BLaER1 treated with 17β-estradiol and CSF1 and Interleukin-3, amounts not matched to agents 10 nM and 100 nM (cell line): Measurements from ENCODE around the gene PDE4B.

ENCODE experiments used
- H3K27ac ChIP-seq, 11 experiments: shearing (Covaris generic); formaldehyde crosslinking; 2 replicates each; pipeline ENCODE4 v1.8.1; 2022
- H3K27me3 ChIP-seq, 11 experiments: shearing (Covaris generic); formaldehyde crosslinking; 2 replicates each; pipeline ENCODE4 v1.8.1; 2022
- H3K36me3 ChIP-seq, 11 experiments: shearing (Covaris generic); formaldehyde crosslinking; 2 replicates each; pipeline ENCODE4 v1.8.1; 2022
- H3K4me1 ChIP-seq, 10 experiments: shearing (Covaris generic); formaldehyde crosslinking; 2 replicates each; pipeline ENCODE4 v1.8.1; 2022
- H3K4me2 ChIP-seq, 11 experiments: shearing (Covaris generic); formaldehyde crosslinking; 2 replicates each; pipeline ENCODE4 v1.8.1; 2022
- H3K4me3 ChIP-seq, 10 experiments: shearing (Covaris generic); formaldehyde crosslinking; 2 replicates each; pipeline ENCODE4 v1.8.1; 2022
- H3K9ac ChIP-seq, 11 experiments: shearing (Covaris generic); formaldehyde crosslinking; 2 replicates each; pipeline ENCODE4 v1.8.1; 2022
- H3K9me3 ChIP-seq, 11 experiments: shearing (Covaris generic); formaldehyde crosslinking; replicated peaks in 1 of 11; 2 replicates each; pipeline ENCODE4 v1.8.1; 2022
- H4K20me1 ChIP-seq, 11 experiments: shearing (Covaris generic); formaldehyde crosslinking; 2 replicates each; pipeline ENCODE4 v1.8.1; 2022
- Cebpa-rat ChIP-seq, 11 experiments: shearing (Covaris generic); IDR thresholded peaks; 2 replicates each; pipeline ENCODE4 v1.8.1; 2022

PDE4B gene

GRCh38 chr1:66250075-66250474 is 457.4 kb downstream of the PDE4B start:
- TF ChIP-seq Cebpa-rat (IDR thresholded peaks at IDR 0.05) = no peak
- Histone ChIP-seq H3K4me2 (peak overlapping the region in 4 of 11 experiments; percentile 6 to 51 (median 34); a peak in 6 of 22 replicates), H3K27me3 (no peaks in the 10 kb centered on the region), H4K20me1 (no peaks in the 10 kb centered on the region), H3K9me3 (no peaks in the 10 kb centered on the region), H3K4me1 (peaks cover 8 to 46% (median 21%) of the 10 kb centered on the region in 10 experiments; a peak in 18 of 20 replicates), H3K4me3 (no peak overlapping the region), H3K9ac (no peak overlapping the region), H3K27ac (no peak overlapping the region), H3K36me3 (no peaks in the 10 kb centered on the region)

GRCh38 chr1:66250478-66250877 is 457.8 kb downstream of the PDE4B start:
- no peak for TF ChIP-seq Cebpa-rat (IDR thresholded peaks at IDR 0.05)
- no peak overlapping the region for H3K9ac ChIP-seq
- no peaks in the 10 kb centered on the region for H3K27me3 ChIP-seq
- no peak overlapping the region for H3K4me3 ChIP-seq
- no peaks in the 10 kb centered on the region for H4K20me1 ChIP-seq
- peaks cover 5 to 46% (median 20%) of the 10 kb centered on the region in 10 experiments; a peak in 18 of 20 replicates for H3K4me1 ChIP-seq
- H3K9me3 ChIP-seq = no peaks in the 10 kb centered on the region
- H3K4me2 ChIP-seq = peak overlapping the region in 6 of 11 experiments; percentile 6 to 51 (median 32); a peak in 9 of 22 replicates
- no peaks in the 10 kb centered on the region for H3K36me3 ChIP-seq
- peak overlapping the region in 1 of 11 experiments; percentile 25; a peak in 1 of 22 replicates for H3K27ac ChIP-seq

GRCh38 chr1:66251546-66251945 is 458.9 kb downstream of the PDE4B start:
- no peaks in the 10 kb centered on the region for H3K27me3 ChIP-seq
- no peaks in the 10 kb centered on the region for H3K36me3 ChIP-seq
- no peak for TF ChIP-seq Cebpa-rat (IDR thresholded peaks at IDR 0.05)
- H4K20me1 ChIP-seq = no peaks in the 10 kb centered on the region
- H3K27ac ChIP-seq = peak overlapping the region in 4 of 11 experiments; percentile 9 to 37 (median 24); a peak in 3 of 22 replicates
- no peaks in the 10 kb centered on the region for H3K9me3 ChIP-seq
- no peak overlapping the region for H3K9ac ChIP-seq
- H3K4me1 ChIP-seq = peaks cover 0 to 54% (median 20%) of the 10 kb centered on the region in 10 experiments; a peak in 15 of 20 replicates
- H3K4me3 ChIP-seq = no peak overlapping the region
- peak overlapping the region in 7 of 11 experiments; percentile 12 to 72 (median 51); a peak in 11 of 22 replicates for H3K4me2 ChIP-seq

DNA sequence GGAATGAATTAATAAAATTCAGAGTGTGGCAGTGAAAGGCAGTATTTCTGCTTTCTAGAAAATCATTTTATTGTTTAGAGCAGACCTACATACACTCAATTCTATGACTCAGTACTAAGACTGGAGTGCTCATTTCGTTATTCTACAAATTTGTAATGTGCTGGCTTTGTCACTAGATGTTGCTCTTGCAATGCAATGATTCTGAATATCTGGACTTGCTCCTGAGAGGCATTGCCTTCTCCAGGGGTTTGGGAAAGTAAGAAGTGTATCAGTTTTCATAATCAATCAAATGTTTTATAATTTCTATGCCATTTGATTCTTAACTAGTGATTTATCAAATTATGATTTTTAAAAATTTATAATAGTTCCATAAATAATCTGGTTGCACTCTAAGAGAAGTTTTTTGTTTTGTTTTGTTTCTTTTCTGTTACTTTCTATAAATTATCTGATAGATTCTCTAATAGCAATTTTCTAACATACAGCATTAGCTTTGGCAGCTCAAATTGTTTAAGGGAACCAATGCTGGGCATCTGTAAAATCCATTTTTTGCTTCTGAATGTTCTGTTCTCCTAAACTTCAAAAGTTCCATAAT is 460.7 kb downstream of the PDE4B start:
- Histone ChIP-seq H3K27me3 (no peaks in the 10 kb centered on the region), H3K27ac (no peak overlapping the region), H4K20me1 (no peaks in the 10 kb centered on the region), H3K4me3 (no peak overlapping the region), H3K9ac (no peak overlapping the region), H3K9me3 (no peaks in the 10 kb centered on the region), H3K36me3 (no peaks in the 10 kb centered on the region), H3K4me1 (peaks cover 0 to 59% (median 20%) of the 10 kb centered on the region in 10 experiments; a peak in 15 of 20 replicates), H3K4me2 (peak overlapping the region in 2 of 11 experiments; percentile 40 to 47; a peak in 3 of 22 replicates)
- TF ChIP-seq Cebpa-rat (IDR thresholded peaks at IDR 0.05) = no peak

GRCh38 chr1:66254785-66255184 is 462.1 kb downstream of the PDE4B start:
- Histone ChIP-seq H3K4me1 (peaks cover 0 to 59% (median 20%) of the 10 kb centered on the region in 10 experiments; a peak in 15 of 20 replicates), H3K36me3 (no peaks in the 10 kb centered on the region), H3K27ac (no peak overlapping the region), H3K4me3 (no peak overlapping the region), H3K9ac (no peak overlapping the region), H3K9me3 (no peaks in the 10 kb centered on the region), H3K27me3 (no peaks in the 10 kb centered on the region), H3K4me2 (peak overlapping the region in 2 of 11 experiments; percentile 40 to 47; a peak in 2 of 22 replicates), H4K20me1 (no peaks in the 10 kb centered on the region)
- no peak for TF ChIP-seq Cebpa-rat (IDR thresholded peaks at IDR 0.05)

DNA sequence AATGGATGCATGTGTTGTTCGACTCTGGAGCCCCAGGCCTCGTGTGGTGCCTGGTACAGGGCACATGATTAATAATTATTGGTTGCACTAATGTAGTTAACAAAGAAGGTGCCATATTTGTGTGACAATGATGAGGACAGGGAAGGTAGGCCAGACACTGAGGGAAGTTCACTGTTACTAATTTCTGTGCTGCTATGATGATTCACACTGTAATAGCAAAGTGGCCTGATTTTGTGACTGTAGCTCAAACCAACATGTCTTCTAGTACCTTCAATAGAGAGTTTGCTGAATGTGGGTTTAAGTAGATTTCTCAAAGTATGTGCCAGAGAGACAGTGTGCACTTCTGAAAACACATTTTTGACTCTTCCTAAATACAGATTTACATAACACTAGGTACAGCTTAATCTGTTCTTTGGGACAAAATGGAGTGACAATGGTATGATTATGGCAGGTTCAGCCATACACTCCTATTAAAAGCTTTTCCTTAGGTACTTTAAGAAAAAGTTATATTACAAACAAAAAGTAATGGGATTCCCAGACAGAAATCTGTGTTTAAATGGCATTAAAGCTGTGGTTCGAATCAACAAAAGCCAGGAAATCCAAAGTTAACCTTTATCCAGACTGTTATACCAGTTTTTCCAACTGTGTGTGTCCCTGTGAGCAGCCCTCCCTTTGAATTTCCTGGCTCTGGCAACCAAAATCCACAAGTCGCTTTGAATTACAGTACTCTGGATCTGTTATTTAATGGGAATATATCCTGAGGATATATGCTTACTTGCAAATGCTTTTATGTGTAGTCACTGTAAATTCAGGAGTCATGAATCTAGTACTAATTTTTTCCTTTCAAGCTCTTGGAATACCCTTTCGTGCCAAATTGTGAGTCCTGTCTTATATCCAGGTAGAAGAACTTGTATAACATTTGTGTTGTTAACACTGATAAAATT is 464.2 kb downstream of the PDE4B start:
- H3K4me1 ChIP-seq = peaks cover 0 to 53% (median 5%) of the 10 kb centered on the region in 10 experiments; a peak in 14 of 20 replicates
- no peaks in the 10 kb centered on the region for H3K9me3 ChIP-seq
- no peak for TF ChIP-seq Cebpa-rat (IDR thresholded peaks at IDR 0.05)
- no peak overlapping the region for H3K27ac ChIP-seq
- H3K4me3 ChIP-seq = no peak overlapping the region
- no peak overlapping the region for H3K9ac ChIP-seq
- no peaks in the 10 kb centered on the region for H3K36me3 ChIP-seq
- 0 out of 22 replicates have a peak overlapping the region, but pooled peaks of 1 of the 11 experiments have one; percentile 20 for H3K4me2 ChIP-seq
- no peaks in the 10 kb centered on the region for H3K27me3 ChIP-seq
- no peaks in the 10 kb centered on the region for H4K20me1 ChIP-seq

DNA sequence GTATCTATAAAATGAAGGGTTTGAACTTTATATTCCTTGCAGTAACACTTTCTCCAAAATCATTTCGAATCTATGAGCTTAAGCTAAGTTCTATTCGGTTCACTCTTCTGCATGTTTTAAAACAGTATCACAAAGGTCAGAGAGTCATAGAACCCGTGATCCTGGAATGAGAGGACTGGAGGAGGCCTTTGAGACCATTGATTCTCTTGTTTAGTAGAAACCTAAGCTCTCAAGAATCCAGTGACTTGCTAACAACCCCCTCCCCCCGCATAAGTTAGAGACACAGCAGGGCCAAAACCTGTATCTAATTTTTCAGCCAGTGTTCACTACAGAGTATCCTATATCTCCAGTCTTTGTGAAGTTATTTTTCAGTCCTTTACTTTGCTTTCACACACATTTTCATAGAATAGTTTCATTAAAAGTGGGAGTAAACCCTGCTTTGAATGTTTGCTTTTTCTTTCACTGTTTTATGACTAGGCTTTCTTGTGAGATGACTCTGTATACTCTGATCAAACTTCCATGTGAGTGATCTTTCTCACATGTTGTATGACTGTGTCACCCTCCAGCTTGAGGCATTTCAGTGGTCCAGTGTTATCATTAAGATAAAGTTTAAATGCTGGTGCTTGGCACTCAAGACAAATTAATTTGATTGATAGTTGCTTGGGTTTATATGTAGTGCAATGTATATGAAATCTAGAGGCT is 465.9 kb downstream of the PDE4B start:
- no peaks in the 10 kb centered on the region for H3K27me3 ChIP-seq
- peaks cover 0 to 39% (median 0%) of the 10 kb centered on the region in 10 experiments; a peak in 10 of 20 replicates for H3K4me1 ChIP-seq
- no peak overlapping the region for H3K9ac ChIP-seq
- no peaks in the 10 kb centered on the region for H4K20me1 ChIP-seq
- H3K9me3 ChIP-seq = no peaks in the 10 kb centered on the region
- no peak for TF ChIP-seq Cebpa-rat (IDR thresholded peaks at IDR 0.05)
- no peaks in the 10 kb centered on the region for H3K36me3 ChIP-seq
- H3K4me3 ChIP-seq = no peak overlapping the region
- H3K27ac ChIP-seq = no peak overlapping the region
- no peak overlapping the region for H3K4me2 ChIP-seq

- Histone ChIP-seq H3K36me3 (no peaks in the 10 kb centered on the region), H4K20me1 (no peaks in the 10 kb centered on the region), H3K27ac (no peak overlapping the region), H3K4me2 (peak overlapping the region in 4 of 11 experiments; percentile 4 to 65 (median 26); a peak in 4 of 22 replicates), H3K9ac (no peak overlapping the region), H3K27me3 (no peaks in the 10 kb centered on the region), H3K9me3 (no peaks in the 10 kb centered on the region), H3K4me3 (no peak overlapping the region), H3K4me1 (peaks cover 0 to 30% (median 0%) of the 10 kb centered on the region in 10 experiments; a peak in 5 of 20 replicates)
- TF ChIP-seq Cebpa-rat (IDR thresholded peaks at IDR 0.05) = no peak
Observed at GRCh38 chr1:66261364-66261763, 468.7 kb downstream of the PDE4B start.
